ENCODE results near the gene LCT.

LCT gene

DNA sequence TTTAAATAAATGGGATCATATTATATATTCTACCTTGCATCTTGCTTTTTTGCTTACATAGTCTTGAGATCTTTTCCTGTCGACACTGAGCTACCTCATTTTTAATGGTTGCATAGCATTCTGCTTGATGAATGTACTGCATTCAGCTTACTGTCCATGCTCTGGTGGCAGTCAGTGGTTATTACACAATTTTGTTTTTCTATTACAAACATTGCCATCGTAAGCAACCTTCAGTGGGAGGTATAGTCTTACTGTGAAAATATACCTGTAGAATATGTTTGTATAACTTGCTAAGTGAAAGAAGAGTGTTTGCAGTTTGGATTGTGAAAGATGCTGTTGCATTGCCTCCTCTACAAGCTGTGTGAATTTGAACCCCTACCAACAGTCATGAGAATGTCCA, 52.0 kb downstream of the LCT start (continued):
- TF ChIP-seq, protein P1, sequence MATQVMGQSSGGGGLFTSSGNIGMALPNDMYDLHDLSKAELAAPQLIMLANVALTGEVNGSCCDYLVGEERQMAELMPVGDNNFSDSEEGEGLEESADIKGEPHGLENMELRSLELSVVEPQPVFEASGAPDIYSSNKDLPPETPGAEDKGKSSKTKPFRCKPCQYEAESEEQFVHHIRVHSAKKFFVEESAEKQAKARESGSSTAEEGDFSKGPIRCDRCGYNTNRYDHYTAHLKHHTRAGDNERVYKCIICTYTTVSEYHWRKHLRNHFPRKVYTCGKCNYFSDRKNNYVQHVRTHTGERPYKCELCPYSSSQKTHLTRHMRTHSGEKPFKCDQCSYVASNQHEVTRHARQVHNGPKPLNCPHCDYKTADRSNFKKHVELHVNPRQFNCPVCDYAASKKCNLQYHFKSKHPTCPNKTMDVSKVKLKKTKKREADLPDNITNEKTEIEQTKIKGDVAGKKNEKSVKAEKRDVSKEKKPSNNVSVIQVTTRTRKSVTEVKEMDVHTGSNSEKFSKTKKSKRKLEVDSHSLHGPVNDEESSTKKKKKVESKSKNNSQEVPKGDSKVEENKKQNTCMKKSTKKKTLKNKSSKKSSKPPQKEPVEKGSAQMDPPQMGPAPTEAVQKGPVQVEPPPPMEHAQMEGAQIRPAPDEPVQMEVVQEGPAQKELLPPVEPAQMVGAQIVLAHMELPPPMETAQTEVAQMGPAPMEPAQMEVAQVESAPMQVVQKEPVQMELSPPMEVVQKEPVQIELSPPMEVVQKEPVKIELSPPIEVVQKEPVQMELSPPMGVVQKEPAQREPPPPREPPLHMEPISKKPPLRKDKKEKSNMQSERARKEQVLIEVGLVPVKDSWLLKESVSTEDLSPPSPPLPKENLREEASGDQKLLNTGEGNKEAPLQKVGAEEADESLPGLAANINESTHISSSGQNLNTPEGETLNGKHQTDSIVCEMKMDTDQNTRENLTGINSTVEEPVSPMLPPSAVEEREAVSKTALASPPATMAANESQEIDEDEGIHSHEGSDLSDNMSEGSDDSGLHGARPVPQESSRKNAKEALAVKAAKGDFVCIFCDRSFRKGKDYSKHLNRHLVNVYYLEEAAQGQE (tag by site-specific recombination; IDR thresholded peaks at IDR 0.05), result no peak
- TF ChIP-seq ZNF777 (tag by site-specific recombination; IDR thresholded peaks at IDR 0.05; ENCODE audit: borderline replicate concordance) (no peak), ZNF394 (tag by site-specific recombination; IDR thresholded peaks at IDR 0.05; ENCODE audit: borderline replicate concordance) (no peak)
- TF ChIP-seq, protein P2, sequence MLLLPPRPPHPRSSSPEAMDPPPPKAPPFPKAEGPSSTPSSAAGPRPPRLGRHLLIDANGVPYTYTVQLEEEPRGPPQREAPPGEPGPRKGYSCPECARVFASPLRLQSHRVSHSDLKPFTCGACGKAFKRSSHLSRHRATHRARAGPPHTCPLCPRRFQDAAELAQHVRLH (tag by site-specific recombination; IDR thresholded peaks at IDR 0.05), result no peak

DNA sequence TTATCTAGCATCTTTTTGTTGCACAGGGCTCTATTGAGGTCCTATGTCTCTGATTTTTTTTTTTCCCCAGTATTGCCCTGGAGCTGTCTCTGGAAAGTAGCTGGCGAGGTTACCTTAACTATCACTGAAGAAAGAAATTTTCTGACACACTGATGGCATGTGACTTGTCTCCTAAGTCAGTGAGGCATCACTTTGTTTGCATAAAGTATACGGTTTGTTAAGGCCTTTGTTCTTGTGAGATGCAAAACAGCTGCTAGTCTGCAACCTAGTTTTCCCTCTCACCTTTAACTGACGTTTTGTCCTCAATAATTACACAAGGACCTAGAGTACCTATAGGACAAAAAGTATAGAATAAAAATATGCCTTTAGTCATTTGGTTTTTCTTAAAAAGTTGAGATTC, 53.5 kb downstream of the LCT start:
- TF ChIP-seq ZNF48 (tag by site-specific recombination; IDR thresholded peaks at IDR 0.05), result no peak
- TF ChIP-seq ZNF621 (tag by site-specific recombination; IDR thresholded peaks at IDR 0.05), result no peak
- no peak for TF ChIP-seq ZNF2 (tag by site-specific recombination; IDR thresholded peaks at IDR 0.05)
- no peak for TF ChIP-seq KLF1 (tag by site-specific recombination; IDR thresholded peaks at IDR 0.05)
- no peak for TF ChIP-seq HOXD13 (CRISPR knock-in tag; IDR thresholded peaks at IDR 0.05; ENCODE audit: borderline replicate concordance)
- TF ChIP-seq, protein P3, sequence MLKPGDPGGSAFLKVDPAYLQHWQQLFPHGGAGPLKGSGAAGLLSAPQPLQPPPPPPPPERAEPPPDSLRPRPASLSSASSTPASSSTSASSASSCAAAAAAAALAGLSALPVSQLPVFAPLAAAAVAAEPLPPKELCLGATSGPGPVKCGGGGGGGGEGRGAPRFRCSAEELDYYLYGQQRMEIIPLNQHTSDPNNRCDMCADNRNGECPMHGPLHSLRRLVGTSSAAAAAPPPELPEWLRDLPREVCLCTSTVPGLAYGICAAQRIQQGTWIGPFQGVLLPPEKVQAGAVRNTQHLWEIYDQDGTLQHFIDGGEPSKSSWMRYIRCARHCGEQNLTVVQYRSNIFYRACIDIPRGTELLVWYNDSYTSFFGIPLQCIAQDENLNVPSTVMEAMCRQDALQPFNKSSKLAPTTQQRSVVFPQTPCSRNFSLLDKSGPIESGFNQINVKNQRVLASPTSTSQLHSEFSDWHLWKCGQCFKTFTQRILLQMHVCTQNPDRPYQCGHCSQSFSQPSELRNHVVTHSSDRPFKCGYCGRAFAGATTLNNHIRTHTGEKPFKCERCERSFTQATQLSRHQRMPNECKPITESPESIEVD (tag by site-specific recombination; IDR thresholded peaks at IDR 0.05), result no peak
- TF ChIP-seq ZNF549 (tag by site-specific recombination; IDR thresholded peaks at IDR 0.05), result no peak
- no peak for TF ChIP-seq REPIN1 (tag by site-specific recombination; IDR thresholded peaks at IDR 0.05; ENCODE audit: low read depth)
- TF ChIP-seq, protein P4, sequence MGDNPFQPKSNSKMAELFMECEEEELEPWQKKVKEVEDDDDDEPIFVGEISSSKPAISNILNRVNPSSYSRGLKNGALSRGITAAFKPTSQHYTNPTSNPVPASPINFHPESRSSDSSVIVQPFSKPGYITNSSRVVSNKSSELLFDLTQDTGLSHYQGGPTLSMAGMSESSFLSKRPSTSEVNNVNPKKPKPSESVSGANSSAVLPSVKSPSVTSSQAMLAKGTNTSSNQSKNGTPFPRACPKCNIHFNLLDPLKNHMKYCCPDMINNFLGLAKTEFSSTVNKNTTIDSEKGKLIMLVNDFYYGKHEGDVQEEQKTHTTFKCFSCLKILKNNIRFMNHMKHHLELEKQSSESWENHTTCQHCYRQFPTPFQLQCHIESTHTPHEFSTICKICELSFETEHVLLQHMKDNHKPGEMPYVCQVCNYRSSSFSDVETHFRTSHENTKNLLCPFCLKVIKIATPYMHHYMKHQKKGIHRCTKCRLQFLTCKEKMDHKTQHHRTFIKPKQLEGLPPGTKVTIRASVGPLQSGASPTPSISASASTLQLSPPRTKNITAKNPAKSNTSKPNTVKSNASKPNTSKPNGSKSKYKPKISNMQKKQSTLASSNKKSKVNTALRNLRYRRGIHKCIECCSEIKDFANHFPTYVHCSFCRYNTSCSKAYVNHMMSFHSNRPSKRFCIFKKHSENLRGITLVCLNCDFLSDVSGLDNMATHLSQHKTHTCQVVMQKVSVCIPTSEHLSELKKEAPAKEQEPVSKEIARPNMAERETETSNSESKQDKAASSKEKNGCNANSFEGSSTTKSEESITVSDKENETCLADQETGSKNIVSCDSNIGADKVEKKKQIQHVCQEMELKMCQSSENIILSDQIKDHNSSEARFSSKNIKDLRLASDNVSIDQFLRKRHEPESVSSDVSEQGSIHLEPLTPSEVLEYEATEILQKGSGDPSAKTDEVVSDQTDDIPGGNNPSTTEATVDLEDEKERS (tag by site-specific recombination; IDR thresholded peaks at IDR 0.05), result no peak
- no peak for TF ChIP-seq ZNF514 (tag by site-specific recombination; IDR thresholded peaks at IDR 0.05)
- TF ChIP-seq, protein P5, sequence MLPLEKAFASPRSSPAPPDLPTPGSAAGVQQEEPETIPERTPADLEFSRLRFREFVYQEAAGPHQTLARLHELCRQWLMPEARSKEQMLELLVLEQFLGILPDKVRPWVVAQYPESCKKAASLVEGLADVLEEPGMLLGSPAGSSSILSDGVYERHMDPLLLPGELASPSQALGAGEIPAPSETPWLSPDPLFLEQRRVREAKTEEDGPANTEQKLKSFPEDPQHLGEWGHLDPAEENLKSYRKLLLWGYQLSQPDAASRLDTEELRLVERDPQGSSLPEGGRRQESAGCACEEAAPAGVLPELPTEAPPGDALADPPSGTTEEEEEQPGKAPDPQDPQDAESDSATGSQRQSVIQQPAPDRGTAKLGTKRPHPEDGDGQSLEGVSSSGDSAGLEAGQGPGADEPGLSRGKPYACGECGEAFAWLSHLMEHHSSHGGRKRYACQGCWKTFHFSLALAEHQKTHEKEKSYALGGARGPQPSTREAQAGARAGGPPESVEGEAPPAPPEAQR (tag by site-specific recombination; IDR thresholded peaks at IDR 0.05), result no peak
- TF ChIP-seq ZBTB7A (tag by site-specific recombination; IDR thresholded peaks at IDR 0.05; ENCODE audit: low read depth), result no peak
- no peak for TF ChIP-seq SP2 (tag by site-specific recombination; IDR thresholded peaks at IDR 0.05)
- TF ChIP-seq EGR2 (tag by site-specific recombination; IDR thresholded peaks at IDR 0.05; ENCODE audit: low read depth), result no peak
- no peak for TF ChIP-seq ZNF138 (tag by site-specific recombination; IDR thresholded peaks at IDR 0.05; ENCODE audit: borderline replicate concordance)
- TF ChIP-seq, protein P6, sequence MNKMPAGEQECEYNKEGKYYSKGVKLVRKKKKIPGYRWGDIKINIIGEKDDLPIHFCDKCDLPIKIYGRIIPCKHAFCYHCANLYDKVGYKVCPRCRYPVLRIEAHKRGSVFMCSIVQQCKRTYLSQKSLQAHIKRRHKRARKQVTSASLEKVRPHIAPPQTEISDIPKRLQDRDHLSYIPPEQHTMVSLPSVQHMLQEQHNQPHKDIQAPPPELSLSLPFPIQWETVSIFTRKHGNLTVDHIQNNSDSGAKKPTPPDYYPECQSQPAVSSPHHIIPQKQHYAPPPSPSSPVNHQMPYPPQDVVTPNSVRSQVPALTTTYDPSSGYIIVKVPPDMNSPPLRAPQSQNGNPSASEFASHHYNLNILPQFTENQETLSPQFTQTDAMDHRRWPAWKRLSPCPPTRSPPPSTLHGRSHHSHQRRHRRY (tag by site-specific recombination; IDR thresholded peaks at IDR 0.05), result no peak
- TF ChIP-seq ZNF121 (tag by site-specific recombination; IDR thresholded peaks at IDR 0.05), result no peak
- TF ChIP-seq ZNF426 (tag by site-specific recombination; IDR thresholded peaks at IDR 0.05), result no peak
- TF ChIP-seq ZNF248 (tag by site-specific recombination; IDR thresholded peaks at IDR 0.05), result no peak
- ChIA-PET POLR2A (interaction anchor here (0.6 kb wide), 1 partner anchor 635 kb away, joined by 3 read pairs; no protein-coding TSS in a partner anchor), CTCF (interaction anchor here (8.2 kb wide), 1 partner anchor 14 kb away, joined by 47 read pairs; no protein-coding TSS in a partner anchor)
- Histone ChIP-seq H3K9me3 (ENCODE audit: control insufficient read depth, insufficient read depth, low read depth, low read length) (no peaks in the 10 kb centered on the region), H3K36me3 (ENCODE audit: control insufficient read depth in 2 of 2, insufficient read depth in 1 of 2, low read length in 2 of 2) (peaks cover 58 to 82% of the 10 kb centered on the region in 2 experiments), H3K4me3 (ENCODE audit: low read depth, low read length) (no peak overlapping the region), H3K27ac (ENCODE audit: extremely low read depth, low read depth, low read length) (no peak overlapping the region), H3K4me1 (ENCODE audit: control insufficient read depth, insufficient read depth, low read length) (no peaks in the 10 kb centered on the region)
